ENCODE data around the gene SSH3.

DNA sequence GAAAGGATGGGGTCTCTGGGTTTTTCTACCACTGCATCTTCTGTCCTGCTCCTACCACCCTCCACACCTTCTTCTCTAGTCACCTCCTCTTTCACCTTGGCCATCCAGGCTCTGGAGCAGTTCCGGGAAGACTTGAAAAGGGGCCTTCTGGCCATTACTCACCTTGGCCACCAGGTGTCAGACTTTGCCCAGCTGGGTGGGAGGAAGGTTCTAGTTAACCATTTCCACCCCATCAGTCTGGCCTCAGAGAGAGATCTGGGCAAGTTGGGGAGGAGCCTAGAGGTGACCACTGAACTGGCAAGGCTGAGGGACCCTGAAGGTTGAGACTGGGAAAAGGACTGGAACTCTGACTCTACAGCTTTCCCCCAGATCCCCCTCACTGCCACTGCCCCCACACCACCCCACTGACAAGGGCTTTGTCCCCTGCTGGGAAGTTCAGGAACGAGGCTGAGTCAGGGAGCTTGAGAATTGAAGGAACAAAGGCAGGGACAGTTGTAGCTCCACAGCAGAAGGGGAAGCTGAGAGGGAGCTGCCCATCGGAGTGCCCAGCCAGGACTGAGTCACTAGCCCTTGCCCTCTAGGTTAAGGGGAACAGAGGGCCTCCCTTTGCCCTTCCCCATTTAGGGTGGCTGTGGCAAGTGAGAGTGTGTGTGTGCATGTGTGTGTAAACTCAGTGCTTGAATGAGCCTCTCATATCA lies 53.7 kb downstream of the SSH3 start:
- TF ChIP-seq, protein P1, sequence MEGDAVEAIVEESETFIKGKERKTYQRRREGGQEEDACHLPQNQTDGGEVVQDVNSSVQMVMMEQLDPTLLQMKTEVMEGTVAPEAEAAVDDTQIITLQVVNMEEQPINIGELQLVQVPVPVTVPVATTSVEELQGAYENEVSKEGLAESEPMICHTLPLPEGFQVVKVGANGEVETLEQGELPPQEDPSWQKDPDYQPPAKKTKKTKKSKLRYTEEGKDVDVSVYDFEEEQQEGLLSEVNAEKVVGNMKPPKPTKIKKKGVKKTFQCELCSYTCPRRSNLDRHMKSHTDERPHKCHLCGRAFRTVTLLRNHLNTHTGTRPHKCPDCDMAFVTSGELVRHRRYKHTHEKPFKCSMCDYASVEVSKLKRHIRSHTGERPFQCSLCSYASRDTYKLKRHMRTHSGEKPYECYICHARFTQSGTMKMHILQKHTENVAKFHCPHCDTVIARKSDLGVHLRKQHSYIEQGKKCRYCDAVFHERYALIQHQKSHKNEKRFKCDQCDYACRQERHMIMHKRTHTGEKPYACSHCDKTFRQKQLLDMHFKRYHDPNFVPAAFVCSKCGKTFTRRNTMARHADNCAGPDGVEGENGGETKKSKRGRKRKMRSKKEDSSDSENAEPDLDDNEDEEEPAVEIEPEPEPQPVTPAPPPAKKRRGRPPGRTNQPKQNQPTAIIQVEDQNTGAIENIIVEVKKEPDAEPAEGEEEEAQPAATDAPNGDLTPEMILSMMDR (IDR thresholded peaks at IDR 0.05), result peak; percentile 89 to 97 (median 91)
- peak; percentile 47 to 52 for TF ChIP-seq POLR2AphosphoS5 (IDR thresholded peaks at IDR 0.05)
